TTC549 (cell line): ENCODE measurements around the gene ZBTB16.

Experiments used
- FAIRE-seq: peaks from 2 replicates; lab custom pipeline; 2012; peaks lifted over from hg19 to GRCh38; lab: Jason Lieb, UNC

The ZBTB16 gene

DNA sequence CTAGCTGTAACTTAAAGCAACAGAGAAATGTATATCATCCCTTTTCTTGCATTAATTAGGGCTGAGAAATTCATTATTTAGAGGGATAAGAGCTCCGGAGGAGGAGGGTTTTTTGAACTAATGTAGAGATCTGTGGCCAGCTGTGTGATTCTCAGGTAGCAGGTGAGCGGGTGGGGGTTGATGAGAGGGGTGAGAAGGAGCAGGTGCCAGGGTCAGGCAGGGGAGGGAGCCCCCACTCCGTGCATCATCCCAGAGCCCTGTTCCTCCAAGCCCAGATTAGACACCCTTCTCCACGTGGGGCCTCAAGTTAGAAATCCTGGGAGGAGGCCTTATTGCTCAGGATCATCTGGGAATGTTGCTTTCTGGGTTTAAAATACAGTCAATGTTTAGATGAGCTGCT is 24.9 kb downstream of the ZBTB16 start:
- FAIRE-seq = no peak

DNA sequence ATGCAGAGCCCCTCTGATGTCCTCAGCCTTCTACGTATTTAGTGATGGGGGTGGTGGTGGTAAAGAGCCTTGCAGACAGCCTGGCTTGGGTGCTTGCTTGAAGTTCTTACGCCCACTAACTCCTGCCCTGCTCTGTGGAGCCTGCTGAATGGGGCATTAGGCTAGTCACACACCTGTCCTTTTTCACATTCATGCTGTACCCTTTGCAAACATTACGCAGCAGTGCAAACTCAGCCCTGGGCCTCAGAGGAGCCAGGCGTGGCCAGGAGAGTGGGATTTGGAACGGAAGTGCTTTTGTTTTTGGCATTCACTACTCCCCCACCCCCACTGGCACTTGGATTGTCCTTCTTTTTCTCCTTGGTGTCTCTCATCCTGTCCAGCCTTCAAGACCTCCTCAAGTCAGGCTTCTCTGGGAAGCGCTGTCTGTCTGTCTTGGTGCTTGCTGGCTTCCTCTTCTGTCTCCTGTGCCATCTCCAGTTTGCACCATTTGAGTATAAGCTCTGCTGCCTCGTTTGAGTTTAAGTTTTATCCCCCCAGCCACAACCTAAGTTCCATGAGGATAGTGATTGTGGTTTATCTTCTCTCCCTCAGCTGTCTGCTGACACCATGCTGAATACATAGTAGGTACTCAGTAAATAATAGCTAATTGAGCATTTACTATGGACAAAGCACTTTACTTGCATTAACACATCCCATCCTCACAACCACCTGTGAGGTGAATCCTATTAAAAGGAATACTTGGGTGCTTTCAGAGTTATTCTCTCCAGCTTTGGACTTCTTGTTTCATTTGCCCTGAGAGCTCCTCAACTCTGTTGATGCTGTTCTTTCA is 26.7 kb downstream of the ZBTB16 start:
- no peak for FAIRE-seq

DNA sequence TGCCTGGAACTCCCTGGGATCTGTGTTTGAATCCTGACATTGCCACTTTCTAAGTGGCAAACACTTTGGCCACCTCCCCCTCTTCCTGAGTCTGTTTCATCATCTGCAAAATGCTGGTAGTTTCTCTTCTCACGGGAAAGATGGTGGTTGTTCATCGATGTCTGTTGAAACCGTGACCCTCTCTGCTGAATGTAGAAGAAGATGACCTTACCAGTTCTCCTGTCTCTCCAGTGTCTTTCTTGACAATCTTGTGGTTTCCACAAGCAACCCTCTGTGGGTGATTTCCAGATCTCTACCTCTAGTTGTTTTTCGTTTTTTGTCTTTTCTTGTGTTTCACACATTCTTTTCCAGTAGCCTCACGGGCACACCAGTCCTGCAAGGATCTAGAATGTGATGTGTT is 27.5 kb downstream of the ZBTB16 start:
- no peak for FAIRE-seq

DNA sequence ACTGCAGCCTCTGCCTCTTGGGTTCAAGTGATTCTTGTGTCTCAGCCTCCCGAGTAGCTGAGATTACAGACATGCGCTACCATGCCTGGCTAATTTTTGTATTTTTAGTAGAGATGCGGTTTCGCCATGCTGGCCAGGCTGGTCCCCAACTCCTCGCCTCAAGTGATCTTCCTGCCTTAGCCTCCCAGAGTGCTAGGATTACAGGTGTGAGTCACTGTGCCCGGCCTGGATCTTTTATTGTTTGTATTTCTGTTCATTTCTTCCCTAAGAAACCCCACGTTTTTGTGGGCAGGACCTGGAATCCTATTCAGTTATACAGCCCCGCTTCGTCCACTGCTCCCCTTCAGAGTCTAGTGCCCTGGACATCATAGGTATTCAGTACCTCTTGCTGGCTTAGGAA is 28.7 kb downstream of the ZBTB16 start:
- no peak for FAIRE-seq

DNA sequence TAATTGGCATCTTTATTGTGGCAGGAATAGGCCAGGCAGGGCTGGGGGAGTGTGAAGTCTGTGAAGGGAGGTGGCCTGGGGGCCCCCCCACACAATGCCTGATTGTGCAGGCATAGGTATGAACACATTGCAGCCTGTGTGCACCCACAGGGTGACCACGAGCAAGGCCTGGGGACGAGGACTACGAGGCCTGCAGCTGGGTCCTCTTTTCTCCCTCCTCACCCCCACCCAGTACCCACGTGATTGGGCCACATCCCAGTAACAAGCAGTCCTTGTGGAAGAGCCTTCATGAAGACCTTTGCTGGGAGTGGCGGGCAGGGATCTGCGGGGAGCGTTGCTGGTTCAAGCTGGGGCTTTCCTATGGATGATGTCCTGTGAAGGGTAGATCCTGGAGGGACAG is 29.3 kb downstream of the ZBTB16 start:
- no peak for FAIRE-seq

DNA sequence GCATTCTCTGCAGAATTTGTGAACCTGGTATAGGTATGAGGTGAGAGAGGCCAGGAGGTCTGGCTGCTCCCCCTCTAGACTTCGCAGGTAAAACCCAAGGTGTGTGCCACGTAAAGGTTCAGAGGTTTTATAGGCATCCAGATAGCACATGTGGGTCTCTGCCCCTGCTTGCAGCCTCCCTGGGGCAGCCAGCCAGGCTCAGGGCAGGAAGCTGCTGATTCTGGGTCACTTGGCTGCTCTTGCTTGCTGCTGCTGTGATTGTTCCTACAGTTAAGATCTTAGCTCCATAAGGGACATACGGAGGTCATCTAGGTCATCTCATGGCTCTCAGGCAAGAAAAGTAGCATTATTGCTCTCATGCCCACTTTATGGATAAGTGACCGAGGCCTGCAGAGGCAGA is 30.2 kb downstream of the ZBTB16 start:
- FAIRE-seq = no peak

DNA sequence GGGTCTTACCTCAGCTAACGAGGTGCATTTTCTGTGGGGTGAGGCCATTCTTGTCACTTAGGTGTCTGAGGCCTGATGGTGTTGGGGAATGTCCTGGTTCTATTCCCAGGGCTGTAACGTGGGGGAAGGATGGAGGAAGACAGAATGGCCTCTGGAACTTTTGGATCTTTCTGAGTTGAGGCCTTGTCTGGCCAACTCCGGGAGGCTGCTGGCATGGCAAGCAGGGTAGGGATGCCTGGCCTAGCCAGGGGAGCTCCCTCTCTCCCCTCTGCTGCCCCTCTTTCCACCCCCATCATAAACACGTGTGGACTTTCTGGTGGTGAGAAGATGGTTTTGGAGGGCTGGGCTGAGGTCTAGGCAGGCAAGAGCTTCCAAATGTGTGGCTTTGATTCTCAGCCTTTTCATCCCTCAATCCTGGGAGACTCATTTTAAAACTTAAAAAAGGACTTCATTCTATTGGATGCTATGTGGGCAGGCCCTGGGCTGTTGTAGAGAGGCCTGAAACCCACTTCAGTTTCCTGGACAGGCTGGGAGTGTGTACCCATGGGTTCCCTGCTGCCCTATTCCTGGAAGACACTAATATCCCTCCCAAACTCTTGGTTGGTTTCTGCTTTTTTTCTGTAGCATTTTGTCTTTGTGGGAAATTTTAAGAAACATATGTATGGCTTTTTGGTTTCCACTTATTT is 30.9 kb downstream of the ZBTB16 start:
- FAIRE-seq = no peak

DNA sequence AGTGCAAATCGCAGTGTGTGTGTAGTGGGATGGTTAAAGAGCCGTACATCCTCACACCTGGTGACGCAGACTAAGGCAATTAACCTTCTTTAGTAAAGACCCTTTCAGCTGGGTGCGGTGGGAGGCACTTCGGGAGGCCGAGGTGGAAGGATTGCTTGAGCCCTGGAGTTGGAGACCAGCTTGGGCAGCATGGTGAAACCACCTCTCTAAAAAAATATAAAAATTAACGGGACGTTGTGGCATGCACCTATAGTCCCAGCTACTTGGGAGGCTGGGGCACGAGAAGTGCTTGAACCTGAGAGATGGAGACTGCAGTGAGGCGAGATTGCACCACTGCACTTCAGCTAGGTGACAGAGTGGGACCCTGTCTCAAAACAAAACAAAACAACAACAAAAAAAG is 31.5 kb downstream of the ZBTB16 start:
- no peak for FAIRE-seq

DNA sequence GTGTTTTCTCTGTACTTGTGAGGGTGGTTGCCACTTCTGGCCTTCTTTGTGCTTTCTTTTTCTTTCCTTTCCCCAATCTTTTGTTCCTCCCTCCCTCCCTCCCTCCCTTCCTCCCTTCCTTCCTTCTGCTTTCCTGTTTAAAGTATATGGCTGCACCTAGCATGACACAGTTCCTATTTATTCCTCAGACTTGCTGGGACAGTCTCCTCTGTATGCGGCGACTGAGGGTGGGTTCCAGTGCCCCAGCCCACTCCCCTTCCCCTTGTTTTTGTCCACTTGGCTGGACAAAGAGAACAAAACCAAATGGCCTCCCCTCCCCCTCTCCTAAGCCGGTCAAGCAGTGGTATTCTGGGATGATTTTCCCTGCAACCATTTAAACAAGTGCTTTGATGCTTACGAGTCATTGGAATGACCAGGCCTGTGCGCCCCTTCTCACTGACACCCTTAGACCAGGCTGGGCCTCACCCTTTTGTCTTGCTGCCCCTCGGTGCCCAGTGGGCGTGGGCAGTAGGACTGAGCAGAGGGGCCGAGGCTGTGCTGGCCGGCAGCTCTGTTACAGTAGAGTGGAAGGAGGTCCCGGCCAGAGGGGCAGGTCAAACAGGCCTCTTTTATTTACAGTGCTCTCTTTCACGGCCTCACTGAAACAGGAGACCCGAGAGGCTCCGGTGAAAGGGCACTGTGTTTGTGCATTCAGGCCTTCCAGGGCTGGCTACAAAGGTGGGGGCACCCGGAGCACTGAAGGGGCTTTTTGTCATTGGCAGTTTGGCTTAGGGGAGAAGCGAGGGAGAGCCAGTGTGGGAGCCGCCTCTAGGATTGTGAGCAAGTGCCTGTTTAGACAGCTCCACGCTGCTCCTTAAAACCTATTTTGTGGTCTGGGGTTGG is 32.2 kb downstream of the ZBTB16 start:
- FAIRE-seq = no peak

DNA sequence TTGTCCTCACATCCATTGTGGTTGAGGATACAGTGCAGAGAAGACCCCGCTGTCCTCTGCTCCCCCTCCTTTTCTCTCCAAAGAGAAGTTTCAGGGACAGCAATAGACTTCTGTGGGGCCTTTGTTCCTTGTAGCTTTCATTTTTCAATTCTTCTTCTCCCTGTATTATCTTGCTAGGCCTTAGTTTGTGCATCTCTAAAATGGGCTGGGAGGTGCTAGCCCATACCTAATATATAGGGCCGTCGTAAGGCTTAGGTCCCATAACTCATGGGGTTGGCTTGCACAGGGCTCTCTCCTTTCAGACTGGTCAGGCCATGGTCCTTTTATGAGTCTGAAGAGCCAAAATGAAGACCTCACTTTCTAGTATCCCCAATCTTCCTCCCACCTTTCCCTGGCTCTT is 33.0 kb downstream of the ZBTB16 start:
- no peak for FAIRE-seq

DNA sequence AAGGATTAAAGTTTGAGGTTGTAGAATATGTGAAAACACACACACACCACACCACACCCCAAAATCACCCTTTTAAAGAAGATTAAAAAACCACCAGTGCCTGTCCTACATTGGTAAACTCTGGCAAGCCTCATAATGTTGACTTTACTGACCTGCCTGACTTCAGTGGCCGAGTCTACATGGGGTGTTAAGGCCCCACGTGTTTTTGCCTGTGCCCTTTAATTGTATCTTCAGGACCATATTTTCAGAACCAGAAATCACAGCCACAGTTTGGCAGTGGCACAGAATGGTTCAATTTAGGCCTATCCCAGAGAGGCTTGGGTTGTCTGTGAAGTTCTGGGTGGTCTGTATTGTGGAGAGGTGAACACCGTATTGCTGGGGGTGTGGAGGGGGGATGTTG is 33.4 kb downstream of the ZBTB16 start:
- FAIRE-seq = no peak

DNA sequence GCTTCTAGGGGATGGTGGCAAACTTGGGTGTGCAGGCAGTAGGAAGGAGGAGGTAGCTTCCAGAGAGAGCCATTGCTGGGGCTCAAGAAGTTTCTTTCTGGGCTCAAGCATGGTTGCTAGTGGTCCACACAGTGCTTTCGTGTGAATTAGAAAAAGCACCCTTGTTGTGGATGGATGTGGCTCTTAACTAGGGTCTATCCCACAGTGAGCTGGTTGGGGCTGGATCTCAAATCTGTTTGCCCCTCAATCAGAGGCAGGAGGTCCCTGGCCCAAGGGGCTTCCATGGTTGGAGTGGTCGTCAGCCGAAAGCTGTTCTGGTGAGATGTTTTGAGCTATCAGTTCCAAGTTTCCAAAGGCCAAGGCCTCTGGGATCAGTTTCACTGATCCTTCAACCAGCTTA is 35.0 kb downstream of the ZBTB16 start:
- FAIRE-seq = no peak

DNA sequence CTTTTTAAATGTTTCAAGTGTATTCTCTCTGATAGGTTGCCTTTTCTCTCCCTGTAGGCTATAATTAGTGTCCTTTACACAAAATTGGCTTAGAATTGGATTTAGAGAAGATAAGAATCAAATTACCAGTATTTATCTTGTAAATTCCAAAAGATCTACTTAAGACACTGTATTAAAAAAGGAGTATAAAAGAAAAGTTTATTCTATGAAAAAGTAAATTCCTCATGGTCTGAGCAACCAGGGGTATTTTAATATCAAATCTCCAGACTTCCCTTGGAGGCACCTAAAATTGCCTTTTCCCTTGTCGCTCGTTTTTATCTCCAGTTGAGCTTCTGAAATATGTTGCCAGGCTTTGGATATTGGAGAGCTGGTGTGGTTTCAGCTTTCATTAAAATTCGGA is 36.4 kb downstream of the ZBTB16 start:
- no peak for FAIRE-seq

DNA sequence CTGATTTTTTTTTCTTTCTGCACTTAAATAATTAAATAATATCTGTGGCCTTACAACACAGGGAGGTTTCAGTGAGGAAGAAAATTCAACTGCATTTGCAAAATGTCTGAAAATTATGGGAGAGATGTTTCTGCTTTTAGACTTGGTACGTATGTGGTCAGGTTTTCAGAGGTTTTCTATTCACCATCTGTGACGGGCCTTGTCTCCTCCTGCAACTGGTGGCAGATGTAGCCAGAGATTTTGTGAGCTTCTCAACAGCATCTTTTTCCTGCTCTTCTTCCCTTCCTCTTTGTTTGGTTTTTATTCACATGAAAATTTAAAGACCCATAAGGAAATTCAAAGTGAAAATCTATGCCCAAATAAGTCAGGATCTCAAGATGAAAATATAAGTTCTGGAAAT is 38.3 kb downstream of the ZBTB16 start:
- FAIRE-seq = no peak

DNA sequence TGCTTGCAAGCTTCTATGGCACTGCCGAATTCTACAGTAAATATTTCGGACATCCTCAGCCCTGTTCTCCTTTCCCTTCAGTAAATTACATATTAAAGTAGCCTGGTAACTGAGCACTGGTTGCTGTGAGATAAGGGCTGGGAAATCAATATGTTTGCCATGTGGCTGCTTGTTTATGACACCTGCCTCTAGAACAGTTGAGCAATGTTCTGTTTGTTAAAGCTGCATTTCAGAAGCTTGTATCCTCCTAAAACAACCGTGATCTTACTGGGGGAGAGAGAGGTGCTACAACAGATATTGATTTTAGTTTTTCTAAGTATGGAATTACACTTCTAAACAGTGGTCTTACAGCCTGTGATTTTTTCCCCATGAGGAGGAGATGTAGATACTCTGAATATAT is 39.4 kb downstream of the ZBTB16 start:
- FAIRE-seq = no peak

DNA sequence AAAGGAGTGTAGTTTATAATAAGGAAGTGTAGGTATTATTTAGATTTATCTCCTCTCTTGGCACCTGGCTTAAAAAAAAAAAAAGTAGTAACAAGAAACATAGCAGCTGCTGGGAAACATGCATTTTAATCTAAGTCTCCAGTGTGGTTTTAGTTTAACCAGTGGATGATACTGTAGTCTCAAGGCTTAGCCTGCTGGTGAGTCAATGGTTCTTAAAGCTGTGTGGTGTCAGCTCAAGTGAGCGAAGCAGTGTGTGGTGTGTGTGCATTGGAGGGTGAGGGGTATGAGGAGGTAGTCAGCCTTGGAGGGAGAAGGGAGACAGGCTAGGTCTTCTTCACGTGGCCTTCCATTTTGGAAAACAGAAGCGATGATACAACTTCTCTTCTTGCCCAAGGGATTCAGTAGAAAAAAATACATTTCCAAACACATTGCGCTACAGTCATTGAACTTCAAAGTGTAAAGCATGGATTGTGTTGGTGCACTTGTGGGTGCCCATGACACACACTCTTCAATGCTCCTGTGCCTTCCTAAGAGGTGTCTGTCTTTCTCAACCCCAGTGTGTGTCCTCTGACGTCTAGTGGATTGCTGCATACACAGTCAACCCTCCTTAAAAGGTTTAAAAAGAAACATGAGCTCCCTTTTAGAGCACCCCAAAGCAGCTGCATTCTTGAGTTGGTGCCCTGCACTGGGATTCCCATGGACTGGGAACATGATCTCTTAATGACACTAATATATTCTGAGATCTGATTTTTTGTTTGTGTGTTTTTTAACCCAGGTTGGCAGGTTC is 40.1 kb downstream of the ZBTB16 start:
- no peak for FAIRE-seq

DNA sequence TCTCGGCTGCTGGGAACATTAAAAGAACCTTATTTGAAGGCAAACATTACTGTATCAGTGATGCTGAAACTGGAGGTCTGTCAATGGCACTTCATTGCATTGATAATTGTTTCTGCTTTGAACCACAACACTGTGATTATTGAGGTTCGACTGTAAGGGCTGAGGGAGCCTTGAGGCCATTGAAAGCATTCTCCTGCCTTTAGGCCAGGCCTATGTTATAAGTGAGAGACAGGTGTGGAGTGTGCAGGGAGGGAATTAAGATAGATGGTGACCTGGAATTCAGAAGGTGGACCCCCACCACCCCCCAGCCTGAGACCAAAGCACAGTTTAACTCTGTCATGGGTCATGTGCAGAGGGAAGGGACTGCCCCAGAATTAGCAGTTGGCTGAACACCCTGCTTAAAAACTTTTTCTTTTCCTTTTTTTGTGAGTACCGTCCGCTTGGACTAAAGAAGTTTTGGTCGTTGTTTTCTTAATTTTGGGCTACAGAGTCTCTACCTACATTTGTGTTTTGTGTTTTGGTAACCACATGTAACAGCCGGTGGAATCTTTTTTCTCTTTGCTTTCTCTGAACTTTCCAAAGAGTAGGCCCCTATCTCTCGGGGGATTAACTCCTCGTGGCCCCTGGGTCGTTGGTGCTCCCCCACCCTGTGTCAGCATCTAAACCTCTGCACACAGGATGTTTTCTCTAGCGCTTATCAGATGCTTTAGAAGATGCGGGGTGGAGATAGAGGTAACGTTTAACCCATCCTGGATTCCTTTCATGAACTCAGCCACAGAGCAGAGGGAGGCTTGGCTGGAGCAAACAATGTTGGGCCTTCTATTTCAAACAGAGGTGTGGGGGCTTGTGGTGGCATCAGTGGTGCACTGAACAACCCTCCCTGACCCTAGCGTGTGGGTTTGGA is 43.7 kb downstream of the ZBTB16 start:
- no peak for FAIRE-seq

DNA sequence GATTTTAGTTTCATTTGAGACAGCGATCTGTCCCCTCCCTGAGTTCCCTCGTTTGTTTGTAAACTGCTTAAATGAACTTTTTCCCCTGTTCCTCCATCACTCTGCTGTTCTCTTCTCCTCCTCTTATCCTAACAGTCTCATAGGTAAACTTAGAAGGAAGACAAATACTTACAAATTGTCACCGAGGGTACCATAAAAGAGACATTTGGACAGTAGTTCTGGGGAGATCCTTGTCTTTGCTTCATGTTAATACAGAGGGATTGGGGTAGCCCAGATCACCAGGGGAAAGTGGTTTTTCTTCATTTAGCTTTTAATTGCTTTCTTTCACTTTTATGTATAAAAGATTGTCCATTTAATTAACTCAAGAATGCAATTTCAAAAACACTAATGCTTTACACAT is 46.1 kb downstream of the ZBTB16 start:
- no peak for FAIRE-seq

DNA sequence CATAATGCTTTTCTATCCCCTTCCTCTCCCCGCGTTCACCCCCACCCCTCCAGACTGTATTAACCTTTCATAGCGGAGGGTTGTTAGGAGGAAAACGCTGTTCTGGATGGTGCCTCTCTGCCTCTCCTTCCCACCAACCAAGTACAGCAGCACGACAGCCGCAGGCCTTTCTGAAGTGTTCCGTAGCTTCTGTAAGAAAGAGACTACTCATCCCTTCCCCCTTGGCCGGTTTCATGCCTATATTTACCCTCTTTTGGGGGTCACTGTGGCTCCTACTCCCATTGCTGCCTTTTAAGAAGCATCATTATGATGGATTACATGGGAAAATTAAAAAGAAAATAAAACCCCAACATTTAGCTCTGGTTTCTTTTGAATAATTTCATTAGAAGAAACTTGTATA is 46.5 kb downstream of the ZBTB16 start:
- FAIRE-seq = no peak

DNA sequence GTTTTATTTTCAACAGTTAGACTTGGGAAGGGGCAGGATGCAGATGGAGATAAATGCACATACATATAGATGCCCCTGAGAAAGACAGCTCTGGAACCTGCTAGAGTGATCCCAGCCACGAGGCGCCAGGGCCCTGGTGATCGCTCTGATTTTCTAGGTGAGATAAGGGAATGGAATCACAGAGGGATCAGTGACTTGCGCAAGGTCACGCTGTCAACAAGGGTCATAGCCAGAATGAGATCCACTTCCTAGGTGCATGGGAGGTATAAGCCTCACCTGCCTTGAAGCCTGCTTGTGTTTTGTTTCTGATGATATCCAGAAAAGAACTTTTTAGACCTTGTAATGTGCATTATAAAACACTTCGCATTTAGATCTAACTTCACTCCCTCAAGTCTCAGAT is 47.5 kb downstream of the ZBTB16 start:
- FAIRE-seq = no peak

DNA sequence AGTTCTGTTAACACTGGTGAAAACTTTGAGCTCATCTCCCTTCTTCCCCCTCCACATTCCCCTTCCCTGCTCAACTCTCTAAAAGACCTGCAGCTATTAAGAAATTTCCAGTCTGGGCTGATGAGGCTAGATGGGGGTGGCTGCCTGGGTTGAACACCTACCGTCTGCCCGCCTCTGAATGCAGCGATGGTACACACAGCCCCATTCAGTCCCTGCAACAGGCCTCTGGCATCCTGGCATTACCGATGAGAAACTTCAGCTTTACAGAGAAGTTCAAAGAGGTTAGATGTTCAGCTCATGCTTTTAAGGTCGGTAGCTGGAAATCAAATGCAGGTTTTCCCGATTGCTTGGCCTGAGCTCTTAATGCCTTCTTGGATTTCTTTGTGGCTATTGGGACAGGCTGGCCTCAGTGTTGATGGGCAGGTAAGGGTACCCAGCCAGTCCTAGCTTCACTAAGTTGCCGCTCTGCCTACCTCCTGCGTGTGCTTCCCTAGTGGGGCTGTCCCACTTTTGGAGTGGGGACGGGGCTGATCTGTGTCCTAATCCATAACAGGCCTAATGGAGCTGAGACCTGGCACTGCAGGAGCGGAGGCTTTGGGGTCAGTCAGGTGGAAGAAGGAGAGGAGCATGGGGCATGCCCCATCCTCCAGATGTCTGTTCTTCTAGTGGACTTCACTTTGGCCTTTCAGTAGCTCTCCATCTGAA is 49.1 kb downstream of the ZBTB16 start:
- no peak for FAIRE-seq
